NCI-H187 (cell line): ENCODE measurements around the gene ALDH1L2.

Source experiments
- DNase-seq, 2 experiments: peaks; one replicate each; lab custom pipeline; 2025; lab: John Stamatoyannopoulos, UW

ALDH1L2 gene

GRCh38 chr12:105083551-105084105, 630 bp downstream of the ALDH1L2 start:
- no peak for DNase-seq

GRCh38 chr12:105083031-105083430, 1.2 kb downstream of the ALDH1L2 start:
- no peak for DNase-seq

GRCh38 chr12:105078712-105079570, 5.3 kb downstream of the ALDH1L2 start:
- peak; percentile 47 to 50 for DNase-seq

DNA sequence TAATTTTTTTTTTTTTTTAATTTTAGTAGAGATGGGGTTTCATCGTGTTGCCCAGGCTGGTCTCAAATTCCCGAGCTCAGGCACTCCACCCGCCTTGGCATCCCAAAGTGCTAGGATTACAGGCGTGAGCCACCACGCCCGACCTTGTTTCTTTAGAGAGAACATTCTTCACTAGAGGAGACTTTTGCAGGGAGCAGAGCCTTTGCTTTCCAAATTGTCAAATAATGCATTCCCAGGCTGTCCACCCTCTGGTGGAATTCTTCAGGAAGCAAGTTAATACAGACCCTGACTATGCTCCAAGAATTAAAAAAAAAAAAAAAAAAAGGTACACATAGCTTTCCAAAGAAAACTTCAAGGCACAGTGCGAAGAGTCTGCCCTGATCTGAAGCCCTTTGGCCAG, 6.8 kb downstream of the ALDH1L2 start:
- DNase-seq: no peak

DNA sequence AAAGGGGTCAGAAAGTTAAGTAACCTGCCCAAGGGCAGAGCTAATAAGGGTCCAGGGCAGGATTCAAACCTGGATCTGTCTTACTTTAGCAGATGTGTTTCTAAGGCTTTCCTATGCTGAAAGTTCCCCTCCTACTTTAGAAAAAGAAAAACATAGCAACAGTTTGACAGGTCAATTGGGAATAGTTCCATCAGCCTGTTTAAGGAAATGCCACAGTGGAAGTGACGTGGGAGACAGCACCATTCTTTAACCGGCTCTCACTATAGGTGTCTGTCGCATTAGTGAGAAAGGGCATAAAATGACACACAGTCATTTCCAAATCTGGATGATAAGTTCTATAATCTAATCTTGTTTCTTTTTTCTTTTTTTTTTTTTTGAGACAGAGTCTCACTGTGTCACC, 7.3 kb downstream of the ALDH1L2 start:
- DNase-seq: no peak

GRCh38 chr12:105076098-105076497, 8.2 kb downstream of the ALDH1L2 start:
- DNase-seq: no peak

DNA sequence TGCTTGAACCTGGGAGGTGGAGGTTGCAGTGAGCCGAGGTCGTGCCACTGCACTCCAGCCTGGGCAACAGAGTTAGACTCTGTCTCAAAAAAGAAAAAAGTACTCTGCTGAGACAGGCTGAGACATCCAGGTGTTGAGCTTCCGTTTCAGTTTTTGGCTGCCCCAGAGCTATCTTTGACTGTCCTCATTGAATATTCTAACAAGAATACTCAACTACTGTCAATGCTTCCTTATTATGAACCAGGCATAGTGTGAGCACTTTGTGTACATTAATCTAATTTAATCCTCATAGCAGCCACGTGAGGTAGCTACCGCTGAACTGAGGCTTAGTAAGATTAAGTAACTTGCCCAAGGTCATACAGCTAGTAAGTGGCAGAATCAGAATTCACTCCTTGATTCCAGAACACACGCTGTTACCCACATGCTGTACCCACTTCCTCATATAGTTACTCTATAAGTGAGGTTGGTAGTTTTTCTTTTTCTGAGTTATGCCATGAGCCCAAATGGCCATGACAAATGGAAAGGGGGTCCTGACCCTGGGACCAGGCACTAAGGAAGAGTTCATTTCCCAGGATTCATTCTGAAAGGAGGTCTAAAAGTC, 11.3 kb downstream of the ALDH1L2 start:
- no peak for DNase-seq

DNA sequence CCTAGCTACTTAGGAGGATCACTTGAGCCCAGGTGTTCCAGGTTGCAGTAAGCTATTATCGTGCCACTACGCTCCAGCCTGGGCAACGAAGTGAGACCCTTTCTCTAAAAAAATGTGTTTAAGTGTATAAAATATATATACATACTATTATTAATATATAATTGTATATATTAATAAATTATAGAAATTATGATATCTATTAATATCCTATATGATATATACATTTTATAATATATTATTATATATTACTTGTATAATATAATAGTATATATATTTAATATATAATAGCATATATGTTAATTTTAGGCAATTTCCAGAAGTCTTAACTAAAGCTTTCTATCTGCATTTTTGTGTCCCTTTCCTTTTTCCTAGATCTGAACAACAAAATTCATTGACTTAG, 12.3 kb downstream of the ALDH1L2 start:
- DNase-seq: no peak

DNA sequence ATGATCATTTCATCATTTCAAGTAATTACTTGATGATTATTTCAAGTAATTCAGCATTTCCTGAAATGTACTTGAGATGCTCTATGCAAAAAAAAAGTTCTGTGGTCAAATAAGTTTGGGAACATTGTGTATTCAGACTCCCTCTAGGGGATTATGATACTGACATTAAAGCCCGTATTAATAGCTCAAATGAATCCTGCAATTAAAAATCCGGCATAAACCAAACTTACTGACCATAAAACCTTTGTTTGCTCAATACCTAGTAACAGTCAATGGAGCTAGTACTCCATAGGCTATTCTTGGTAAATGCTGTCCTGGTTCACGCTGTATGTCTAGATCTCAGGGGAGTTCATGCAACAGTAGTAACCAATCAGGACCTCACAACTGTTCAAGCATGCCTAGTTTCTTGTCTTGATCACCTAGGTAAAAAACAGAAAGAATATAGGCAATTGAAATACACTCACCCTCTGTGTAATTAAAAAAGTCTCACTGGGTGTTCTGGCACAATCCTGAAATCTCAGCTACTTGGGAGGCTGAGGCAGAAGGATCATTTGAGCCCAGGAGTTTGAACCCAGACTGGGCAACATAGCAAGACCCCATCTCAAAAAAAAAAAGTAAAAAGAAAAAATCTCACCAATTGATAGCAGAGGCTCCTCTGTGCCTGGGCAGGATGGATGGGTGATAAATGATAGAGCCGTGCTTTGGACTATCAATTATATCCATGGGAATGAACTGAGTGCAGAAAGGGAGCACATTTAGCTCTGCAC, 14.1 kb downstream of the ALDH1L2 start:
- DNase-seq: no peak

DNA sequence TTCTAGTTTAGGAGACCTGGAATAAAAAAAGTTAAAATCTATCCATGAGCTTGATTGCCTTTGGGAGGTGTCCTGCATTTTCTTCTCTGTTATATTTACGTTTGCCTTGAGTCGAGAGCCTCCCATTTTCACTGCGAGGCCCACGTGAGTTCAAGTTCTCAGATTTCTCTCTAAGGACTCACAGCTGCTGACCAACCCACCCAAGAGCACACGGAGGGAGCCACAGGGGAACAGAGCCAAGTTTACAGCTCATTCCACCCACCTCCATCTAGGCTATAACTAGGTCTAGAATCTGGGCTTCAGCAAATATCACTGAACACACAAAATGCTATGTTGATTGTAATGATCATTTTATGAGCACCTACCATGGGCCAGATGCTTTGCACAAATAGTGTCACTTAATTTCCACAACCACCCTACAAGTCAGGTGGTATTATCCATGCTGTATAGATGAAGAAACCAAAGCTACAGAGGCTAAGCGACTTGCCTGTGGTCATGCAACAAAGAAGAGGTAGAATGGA, 16.7 kb downstream of the ALDH1L2 start:
- peak in 1 of 2 experiments; percentile 47 for DNase-seq

- peak; percentile 60 to 71 for DNase-seq
Measured at GRCh38 chr12:105064564-105065178, 19.6 kb downstream of the ALDH1L2 start.

- DNase-seq: peak in 1 of 2 experiments; percentile 49
Measured at GRCh38 chr12:105060715-105061378, 23.4 kb downstream of the ALDH1L2 start.

- DNase-seq: no peak
Measured at GRCh38 chr12:105057174-105057573, 27.1 kb downstream of the ALDH1L2 start.

DNA sequence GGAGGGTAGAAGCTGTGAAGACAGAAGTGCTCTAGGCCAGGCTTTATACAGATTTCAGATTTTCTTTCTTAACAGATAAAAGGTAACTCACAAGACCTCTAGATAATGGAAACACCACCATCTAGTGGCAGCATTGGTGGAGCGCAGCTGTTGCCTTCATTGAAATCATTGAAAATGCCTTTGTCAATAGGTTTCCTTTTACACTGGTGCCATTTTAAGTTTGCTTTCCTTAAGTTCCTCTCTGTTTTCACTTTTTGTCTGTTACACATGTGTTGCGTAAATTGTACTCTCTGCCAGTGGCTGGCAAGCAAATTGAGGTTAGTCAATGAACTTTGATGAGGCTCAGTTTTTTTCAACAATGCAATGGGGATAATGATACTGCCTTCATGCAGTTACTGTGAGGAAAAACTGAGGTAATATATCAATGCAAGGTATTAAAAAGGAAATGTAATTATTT, 31.1 kb downstream of the ALDH1L2 start:
- peak; percentile 42 to 70 for DNase-seq

- DNase-seq: no peak
Measured at GRCh38 chr12:105051981-105052380, 32.3 kb downstream of the ALDH1L2 start.

- no peak for DNase-seq
Measured at GRCh38 chr12:105048315-105048714, 35.9 kb downstream of the ALDH1L2 start.

DNA sequence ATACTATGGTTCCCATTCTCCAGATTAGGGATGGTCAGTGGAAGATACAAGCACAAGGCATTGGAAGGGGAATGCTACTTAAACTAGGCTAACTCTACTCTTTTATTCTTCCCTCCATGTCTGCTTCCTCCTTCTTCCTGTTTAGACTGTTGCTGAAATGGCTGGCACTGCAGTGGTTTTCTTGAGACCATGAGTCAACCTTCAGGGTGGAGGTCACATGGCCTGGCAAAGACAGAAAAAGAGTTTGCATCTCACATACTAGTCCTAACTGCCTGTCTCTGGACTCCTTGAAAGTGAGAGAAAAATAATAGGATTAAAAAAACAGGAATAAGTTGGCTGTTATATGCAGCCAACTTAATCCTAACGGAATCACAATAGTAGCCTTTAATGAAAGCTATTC, 37.0 kb downstream of the ALDH1L2 start:
- no peak for DNase-seq

GRCh38 chr12:105041186-105041585, 43.1 kb downstream of the ALDH1L2 start:
- no peak for DNase-seq

GRCh38 chr12:105040476-105040875, 43.8 kb downstream of the ALDH1L2 start:
- DNase-seq: no peak

- no peak for DNase-seq
Measured at GRCh38 chr12:105036937-105037649, 47.2 kb downstream of the ALDH1L2 start.
